ENCODE results near the gene SFMBT2.
"Not testable (repeated sequence)": the region's sequence is repeated elsewhere in the genome, so short reads cannot be mapped to it uniquely, and the experiment has no call there.

DNA sequence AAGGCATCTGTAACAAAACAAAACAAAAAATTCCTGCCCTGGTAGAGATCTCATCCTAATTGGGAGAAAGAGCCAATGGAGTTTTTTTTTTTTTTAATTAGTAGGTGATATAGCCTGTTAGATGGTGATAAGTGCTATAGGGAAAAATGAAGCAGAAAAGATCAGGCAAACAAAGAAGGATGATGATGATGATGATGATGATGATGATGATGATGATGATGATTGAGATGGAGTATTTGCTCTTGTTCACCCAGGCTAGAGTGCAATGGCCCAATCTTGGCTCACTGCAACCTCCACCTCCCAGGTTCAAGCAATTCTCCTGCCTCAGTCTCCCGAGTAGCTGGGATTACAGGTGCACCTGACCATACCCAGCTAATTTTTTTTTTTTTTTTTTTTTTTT, 22.7 kb downstream of the SFMBT2 start:
- not testable (repeated sequence) for TF ChIP-seq CTCF, POLR2A (IDR thresholded peaks at IDR 0.05)

All from prostate gland (tissue), 2 donors.